Measurements from ENCODE around the gene PPIF. TPM values are rescaled to one million over a fixed set of nuclear protein-coding genes. Genes with fewer than 3 reads are reported as not detected.
A peak's percentile ranks its signal among the peaks of the same experiment; 100 is the strongest.

PPIF gene
- total and polyA plus RNA-seq, 4 donors: 22.2 to 84.3 (median 60.0) TPM

GRCh38 chr10:79399223-79399831 lies 52.1 kb downstream of the PPIF start:
- no peak overlapping the region for H3K4me3 ChIP-seq (ENCODE audit: low read depth in 1 of 3, low read length in 3 of 3)
- peaks cover 0 to 2% (median 0%) of the 10 kb centered on the region in 4 donors for H3K36me3 ChIP-seq (ENCODE audit: control insufficient read depth in 4 of 4, insufficient read depth in 3 of 4, low read depth in 1 of 4, low read length in 3 of 4)
- no peak overlapping the region for H3K9ac ChIP-seq (ENCODE audit: low read depth in 1 of 2, low read length in 2 of 2)

GRCh38 chr10:79400146-79401004 lies 53.1 kb downstream of the PPIF start:
- peak; percentile 75 for TF ChIP-seq CTCF (IDR thresholded peaks at IDR 0.05; ENCODE audit: low read depth, low read length, missing input control)
- TF ChIP-seq EGR1 (IDR thresholded peaks at IDR 0.05; ENCODE audit: low read depth in 2 of 2): no peak
- peak; percentile 70 to 78 for TF ChIP-seq RAD21 (IDR thresholded peaks at IDR 0.05)
- no peak for TF ChIP-seq JUND (IDR thresholded peaks at IDR 0.05)
- TF ChIP-seq RXRA (IDR thresholded peaks at IDR 0.05): peak in 1 of 2 donors; percentile 20
- no peak for TF ChIP-seq SP1 (IDR thresholded peaks at IDR 0.05)
- no peak for TF ChIP-seq NR2F2 (IDR thresholded peaks at IDR 0.05)
- Histone ChIP-seq H3K4me1 (ENCODE audit: control insufficient read depth in 4 of 4, insufficient read depth in 4 of 4, low read length in 3 of 4) (peaks cover 32 to 61% (median 50%) of the 10 kb centered on the region in 4 donors), H3K9ac (ENCODE audit: low read depth in 1 of 2, low read length in 2 of 2) (no peak overlapping the region), H3K9me3 (ENCODE audit: control insufficient read depth in 4 of 4, low read length in 3 of 4) (no peaks in the 10 kb centered on the region), H3K27ac (ENCODE audit: low read depth in 1 of 2, low read length in 2 of 2) (peak overlapping the region; percentile 78 to 82), H3K4me3 (ENCODE audit: low read depth in 1 of 3, low read length in 3 of 3) (no peak overlapping the region), H3K27me3 (ENCODE audit: control insufficient read depth in 4 of 4, insufficient read depth in 4 of 4, low read length in 3 of 4) (no peaks in the 10 kb centered on the region), H3K36me3 (ENCODE audit: control insufficient read depth in 4 of 4, insufficient read depth in 3 of 4, low read depth in 1 of 4, low read length in 3 of 4) (peaks cover 0 to 2% (median 0%) of the 10 kb centered on the region in 4 donors)
- whole genome bisulfite sequencing: 74% methylated on average over 11 of the region's 11 CpGs
- DNase-seq (ENCODE audit: low spot score): peak; percentile 73

More at GRCh38 chr10:79399223-79399831, 52.1 kb downstream of the PPIF start:
- TF ChIP-seq RXRA (IDR thresholded peaks at IDR 0.05): peak in 1 of 2 donors; percentile 35
- peak; percentile 54 for TF ChIP-seq SP1 (IDR thresholded peaks at IDR 0.05)
- peak; percentile 75 for TF ChIP-seq NR2F2 (IDR thresholded peaks at IDR 0.05)
- no peak for TF ChIP-seq ATF3 (IDR thresholded peaks at IDR 0.05)
- no peak for TF ChIP-seq YY1 (IDR thresholded peaks at IDR 0.05)
- TF ChIP-seq MAX (IDR thresholded peaks at IDR 0.05): no peak
- no peak for TF ChIP-seq GABPA (IDR thresholded peaks at IDR 0.05 in 1 of 2, conservative IDR thresholded peaks at IDR 0.05 in 1 of 2)
- no peak for TF ChIP-seq EGR1 (IDR thresholded peaks at IDR 0.05; ENCODE audit: low read depth in 2 of 2)
- TF ChIP-seq CTCF (IDR thresholded peaks at IDR 0.05; ENCODE audit: low read depth, low read length, missing input control): no peak
- H3K27ac ChIP-seq (ENCODE audit: low read depth in 1 of 2, low read length in 2 of 2): peak overlapping the region; percentile 78 to 82
- H3K9me3 ChIP-seq (ENCODE audit: control insufficient read depth in 4 of 4, low read length in 3 of 4): no peaks in the 10 kb centered on the region
- H3K4me1 ChIP-seq (ENCODE audit: control insufficient read depth in 4 of 4, insufficient read depth in 4 of 4, low read length in 3 of 4): peaks cover 28 to 71% (median 59%) of the 10 kb centered on the region in 4 donors
- no peaks in the 10 kb centered on the region for H3K27me3 ChIP-seq (ENCODE audit: control insufficient read depth in 4 of 4, insufficient read depth in 4 of 4, low read length in 3 of 4)
- peak; percentile 75 for DNase-seq (ENCODE audit: low spot score)
- WGBS: 23% methylated on average over 15 of the region's 15 CpGs
